WTC11 (cell line): ENCODE measurements around the gene SDHC.

Experiments used
- CBFB ChIP-seq: sonication (generic); formaldehyde crosslinking; IDR thresholded peaks from 2 replicates; pipeline ENCODE4 v1.8.1; 2022; ENCODE audit warnings: mild to moderate bottlenecking, low read depth, missing genetic modification reagents
- GRHL2 ChIP-seq: fragments of 250-450 bp; sonication (Bioruptor Pico); IDR thresholded peaks from 2 replicates; pipeline ENCODE4 v1.8.0; 2022; ENCODE audit warnings: mild to moderate bottlenecking, moderate library complexity; ENCODE audit not compliant: insufficient replicate concordance, severe bottlenecking
- HMGA2 ChIP-seq: fragments of 250-450 bp; sonication (Bioruptor Pico); IDR thresholded peaks from 2 replicates; pipeline ENCODE4 v1.4.0; 2021; ENCODE audit warnings: mild to moderate bottlenecking, moderate library complexity
- IRF2 ChIP-seq: sonication (generic); formaldehyde crosslinking; IDR thresholded peaks from 2 replicates; pipeline ENCODE4 v1.8.0; 2022; ENCODE audit warnings: low read depth, missing genetic modification reagents, borderline replicate concordance
- MAX ChIP-seq: sonication (generic); formaldehyde crosslinking; IDR thresholded peaks from 2 replicates; pipeline ENCODE4 v1.8.0; 2022; ENCODE audit warnings: mild to moderate bottlenecking, missing genetic modification reagents
- NR3C1 ChIP-seq: sonication (generic); formaldehyde crosslinking; conservative IDR thresholded peaks from 2 replicates; pipeline ENCODE4 v1.8.1; 2023; ENCODE audit warnings: low read depth, mild to moderate bottlenecking, missing genetic modification reagents
- RELA ChIP-seq: sonication (generic); formaldehyde crosslinking; IDR thresholded peaks from 2 replicates; pipeline ENCODE4 v1.8.1; 2022; ENCODE audit warnings: missing genetic modification reagents, mild to moderate bottlenecking, borderline replicate concordance
- SP1 ChIP-seq: sonication (generic); formaldehyde crosslinking; conservative IDR thresholded peaks from 2 replicates; pipeline ENCODE4 v1.8.1; 2022; ENCODE audit warnings: missing genetic modification reagents
- TF ChIP-seq, protein P1 (sequence below): fragments of 200-600 bp; IDR thresholded peaks from 2 replicates; pipeline ENCODE4 v1.8.0; 2022; ENCODE audit warnings: antibody characterized with exemption

GRCh38 chr1:161389691-161390558 is 75.7 kb downstream of the SDHC start:
- TF ChIP-seq HMGA2 (no peak), SP1 (CRISPR knock-in tag) (peak; percentile 34; the same call in 1 of the 2 replicates), NR3C1 (no peak), RELA (CRISPR knock-in tag) (no peak), IRF2 (no peak), CBFB (CRISPR knock-in tag) (no peak), GRHL2 (CRISPR knock-in tag) (no peak), MAX (peak; percentile 73)
- TF ChIP-seq, protein P1, sequence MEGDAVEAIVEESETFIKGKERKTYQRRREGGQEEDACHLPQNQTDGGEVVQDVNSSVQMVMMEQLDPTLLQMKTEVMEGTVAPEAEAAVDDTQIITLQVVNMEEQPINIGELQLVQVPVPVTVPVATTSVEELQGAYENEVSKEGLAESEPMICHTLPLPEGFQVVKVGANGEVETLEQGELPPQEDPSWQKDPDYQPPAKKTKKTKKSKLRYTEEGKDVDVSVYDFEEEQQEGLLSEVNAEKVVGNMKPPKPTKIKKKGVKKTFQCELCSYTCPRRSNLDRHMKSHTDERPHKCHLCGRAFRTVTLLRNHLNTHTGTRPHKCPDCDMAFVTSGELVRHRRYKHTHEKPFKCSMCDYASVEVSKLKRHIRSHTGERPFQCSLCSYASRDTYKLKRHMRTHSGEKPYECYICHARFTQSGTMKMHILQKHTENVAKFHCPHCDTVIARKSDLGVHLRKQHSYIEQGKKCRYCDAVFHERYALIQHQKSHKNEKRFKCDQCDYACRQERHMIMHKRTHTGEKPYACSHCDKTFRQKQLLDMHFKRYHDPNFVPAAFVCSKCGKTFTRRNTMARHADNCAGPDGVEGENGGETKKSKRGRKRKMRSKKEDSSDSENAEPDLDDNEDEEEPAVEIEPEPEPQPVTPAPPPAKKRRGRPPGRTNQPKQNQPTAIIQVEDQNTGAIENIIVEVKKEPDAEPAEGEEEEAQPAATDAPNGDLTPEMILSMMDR: no peak
